Neuronal stem cell (in vitro differentiated cells): ENCODE results near the gene LENG1.

Experiments
- DNase-seq: peaks from one replicate; pipeline ENCODE4 v3.0.0-alpha.2; 2013; ENCODE audit warnings: low spot score
- H2AFZ ChIP-seq: one replicate; pipeline ENCODE4 v1.6.1; 2013; ENCODE audit warnings: mild to moderate bottlenecking, low read length, inconsistent platforms
- H2AK5ac ChIP-seq: 2 replicates; pipeline ENCODE4 v1.6.1; 2013; ENCODE audit warnings: low read depth, mild to moderate bottlenecking, inconsistent platforms, low read length, moderate library complexity, mixed read lengths
- H2BK120ac ChIP-seq: 2 replicates; pipeline ENCODE4 v1.6.1; 2013; ENCODE audit warnings: low read depth, mild to moderate bottlenecking, inconsistent platforms, low read length, moderate library complexity, mixed read lengths
- H2BK12ac ChIP-seq: one replicate; pipeline ENCODE4 v1.6.1; 2013; ENCODE audit warnings: low read length, inconsistent platforms
- H2BK15ac ChIP-seq: 2 replicates; pipeline ENCODE4 v1.6.1; 2013; ENCODE audit warnings: mild to moderate bottlenecking, low read length, inconsistent platforms, mixed read lengths
- H2BK5ac ChIP-seq: one replicate; pipeline ENCODE4 v1.6.1; 2013; ENCODE audit warnings: inconsistent platforms, mild to moderate bottlenecking, low read length, moderate library complexity
- H3K14ac ChIP-seq: one replicate; pipeline ENCODE4 v1.6.1; 2013; ENCODE audit warnings: low read length, inconsistent platforms
- H3K18ac ChIP-seq: 2 replicates; pipeline ENCODE4 v1.6.1; 2013; ENCODE audit warnings: low read length, inconsistent platforms
- H3K23ac ChIP-seq: 2 replicates; pipeline ENCODE4 v1.6.1; 2013; ENCODE audit warnings: low read depth, mild to moderate bottlenecking, mixed read lengths, low read length, inconsistent platforms; ENCODE audit not compliant: poor library complexity
- H3K27ac ChIP-seq: replicated peaks from 3 replicates; pipeline ENCODE4 v1.5.1; 2013; ENCODE audit warnings: low read length, inconsistent platforms
- H3K27me3 ChIP-seq, 3 experiments: 2 replicates each; pipeline ENCODE4 v1.6.1; 2013; ENCODE audit warnings: low read length in 3 of 3, mild to moderate bottlenecking in 2 of 3, inconsistent platforms in 1 of 3, low read depth in 1 of 3, mixed read lengths in 1 of 3, moderate library complexity in 1 of 3; ENCODE audit not compliant: control insufficient read depth in 3 of 3, insufficient read depth in 3 of 3
- H3K36me3 ChIP-seq, 2 donors: replicated peaks in 1 of 2; 2 replicates each; pipeline ENCODE4 v1.6.1; 2013; ENCODE audit warnings: low read length in 2 of 2; ENCODE audit not compliant: control insufficient read depth in 2 of 2, insufficient read depth in 2 of 2
- H3K4ac ChIP-seq: 2 replicates; pipeline ENCODE4 v1.6.1; 2013; ENCODE audit warnings: inconsistent platforms, mild to moderate bottlenecking, low read length, moderate library complexity
- H3K4me1 ChIP-seq, 2 donors: 1 replicate in 1 of 2; 2 replicates in 1 of 2; pipeline ENCODE4 v1.6.1; 2013; ENCODE audit warnings: low read length in 2 of 2, low read depth in 1 of 2; ENCODE audit not compliant: control insufficient read depth in 2 of 2, insufficient read depth in 1 of 2
- H3K4me2 ChIP-seq: one replicate; pipeline ENCODE4 v1.6.1; 2013; ENCODE audit warnings: mild to moderate bottlenecking, low read length, inconsistent platforms; ENCODE audit not compliant: insufficient read depth, poor library complexity, severe bottlenecking
- H3K4me3 ChIP-seq, 2 donors: 2 replicates each; pipeline ENCODE4 v1.5.1; 2013; ENCODE audit warnings: low read length in 2 of 2, mild to moderate bottlenecking in 2 of 2, inconsistent platforms in 1 of 2, moderate library complexity in 1 of 2
- H3K79me1 ChIP-seq: one replicate; pipeline ENCODE4 v1.6.1; 2013; ENCODE audit warnings: low read depth, mild to moderate bottlenecking, inconsistent platforms, low read length, moderate library complexity
- H3K9ac ChIP-seq: one replicate; pipeline ENCODE4 v1.6.1; 2013; ENCODE audit warnings: mild to moderate bottlenecking, low read depth, low read length, inconsistent platforms; ENCODE audit not compliant: poor library complexity
- H3K9me3 ChIP-seq, 2 donors: replicated peaks in 1 of 2; 2 replicates each; pipeline versions ENCODE3 to v1.6.1; 2013; ENCODE audit warnings: low read length in 2 of 2, mild to moderate bottlenecking in 2 of 2, inconsistent platforms in 1 of 2, low read depth in 1 of 2, mixed read lengths in 1 of 2, moderate library complexity in 1 of 2; ENCODE audit not compliant: control insufficient read depth in 2 of 2, insufficient read depth in 1 of 2
- H4K8ac ChIP-seq: one replicate; pipeline ENCODE4 v1.6.1; 2013; ENCODE audit warnings: low read depth, mild to moderate bottlenecking, inconsistent platforms, low read length, moderate library complexity
- H4K91ac ChIP-seq: one replicate; pipeline ENCODE4 v1.6.1; 2013; ENCODE audit warnings: low read length, low read depth, mild to moderate bottlenecking, inconsistent platforms; ENCODE audit not compliant: poor library complexity
- WGBS, 2 donors: extraction: QIAGEN DNeasy Blood & Tissue Kit; methylation state at CpG; one replicate each; pipeline ENCODE4 v1.1.7; 2013; ENCODE audit warnings: missing lambda C conversion rate in 2 of 2, mixed read lengths in 1 of 2; ENCODE audit not compliant: insufficient read length in 2 of 2, insufficient replicate concordance in 1 of 2; ENCODE audit errors: extremely low coverage in 2 of 2; 5-methylcytosine and 5-hydroxymethylcytosine counted together

LENG1 gene

GRCh38 chr19:54180691-54181091 is 21.2 kb upstream of the LENG1 start:
- Histone ChIP-seq H3K27ac (no peak overlapping the region), H3K36me3 (peaks cover 31 to 57% of the 10 kb centered on the region in 2 donors)
- WGBS, 2 donors = no CpG with 5 or more reads among the region's 37 CpGs

GRCh38 chr19:54179921-54180461 is 20.5 kb upstream of the LENG1 start:
- H3K4me1 ChIP-seq = peaks cover 8 to 23% of the 10 kb centered on the region in 2 donors
- H4K8ac ChIP-seq = no peak overlapping the region
- DNase-seq = peak; percentile 84
- no peak overlapping the region for H2BK12ac ChIP-seq
- no peak overlapping the region for H3K9ac ChIP-seq
- H3K23ac ChIP-seq = no peak overlapping the region
- no peak overlapping the region for H3K4me2 ChIP-seq
- no peak overlapping the region for H2BK120ac ChIP-seq
- H2BK5ac ChIP-seq = no peak overlapping the region
- H2AFZ ChIP-seq = no peak overlapping the region
- H3K27me3 ChIP-seq = no peaks in the 10 kb centered on the region
- no peaks in the 10 kb centered on the region for H3K79me1 ChIP-seq
- H2BK15ac ChIP-seq = no peak overlapping the region
- WGBS, 2 donors = no CpG with 5 or more reads among the region's 10 CpGs
- H2AK5ac ChIP-seq = no peak overlapping the region
- peaks cover 29 to 62% of the 10 kb centered on the region in 2 donors for H3K36me3 ChIP-seq
- H4K91ac ChIP-seq = no peak overlapping the region
- H3K18ac ChIP-seq = no peak overlapping the region
- peak overlapping the region; percentile 40 for H3K27ac ChIP-seq
- no peak overlapping the region for H3K4me3 ChIP-seq
- H3K14ac ChIP-seq = no peak overlapping the region
- no peaks in the 10 kb centered on the region for H3K9me3 ChIP-seq
- no peak overlapping the region for H3K4ac ChIP-seq

More at GRCh38 chr19:54180691-54181091, 21.2 kb upstream of the LENG1 start:
- Histone ChIP-seq H3K4me3 (no peak overlapping the region), H2AK5ac (peak overlapping the region; percentile 26), H2BK5ac (no peak overlapping the region), H3K27me3 (no peaks in the 10 kb centered on the region), H2BK12ac (no peak overlapping the region), H2BK15ac (no peak overlapping the region), H3K14ac (no peak overlapping the region), H3K18ac (no peak overlapping the region), H3K23ac (no peak overlapping the region), H4K8ac (no peak overlapping the region), H3K79me1 (no peaks in the 10 kb centered on the region), H2AFZ (no peak overlapping the region), H3K4ac (no peak overlapping the region), H3K4me1 (peaks cover 8 to 23% of the 10 kb centered on the region in 2 donors), H3K9ac (peak overlapping the region; percentile 21), H3K9me3 (no peaks in the 10 kb centered on the region), H4K91ac (no peak overlapping the region), H2BK120ac (no peak overlapping the region), H3K4me2 (no peak overlapping the region)
- no peak for DNase-seq

- Histone ChIP-seq H3K23ac (no peak overlapping the region), H4K91ac (no peak overlapping the region), H3K4ac (no peak overlapping the region), H3K4me2 (no peak overlapping the region), H2BK120ac (no peak overlapping the region), H3K9ac (no peak overlapping the region), H3K4me3 (no peak overlapping the region), H2AK5ac (no peak overlapping the region), H3K18ac (no peak overlapping the region), H2AFZ (no peak overlapping the region), H3K27ac (no peak overlapping the region), H3K4me1 (peaks cover 8 to 23% of the 10 kb centered on the region in 2 donors), H2BK12ac (no peak overlapping the region), H3K27me3 (no peaks in the 10 kb centered on the region), H3K36me3 (peaks cover 29 to 62% of the 10 kb centered on the region in 2 donors), H2BK5ac (no peak overlapping the region), H3K14ac (no peak overlapping the region), H4K8ac (no peak overlapping the region), H3K79me1 (no peaks in the 10 kb centered on the region), H2BK15ac (no peak overlapping the region), H3K9me3 (no peaks in the 10 kb centered on the region)
- no CpG with 5 or more reads among the region's 10 CpGs for WGBS, 2 donors
- no peak for DNase-seq
Measured at GRCh38 chr19:54179262-54179852, 19.8 kb upstream of the LENG1 start.

GRCh38 chr19:54178581-54179261 is 19.2 kb upstream of the LENG1 start:
- no peak overlapping the region for H3K14ac ChIP-seq
- peak overlapping the region; percentile 20 for H4K8ac ChIP-seq
- no CpG with 5 or more reads among the region's 23 CpGs for WGBS, 2 donors
- no peak overlapping the region for H2AK5ac ChIP-seq
- H2BK15ac ChIP-seq = no peak overlapping the region
- peaks cover 27 to 56% of the 10 kb centered on the region in 2 donors for H3K36me3 ChIP-seq
- no peak overlapping the region for H4K91ac ChIP-seq
- DNase-seq = no peak
- no peak overlapping the region for H2AFZ ChIP-seq
- H3K4me1 ChIP-seq = peaks cover 8 to 23% of the 10 kb centered on the region in 2 donors
- peak overlapping the region; percentile 29 for H3K23ac ChIP-seq
- H2BK5ac ChIP-seq = no peak overlapping the region
- H3K9me3 ChIP-seq = no peaks in the 10 kb centered on the region
- no peaks in the 10 kb centered on the region for H3K79me1 ChIP-seq
- no peak overlapping the region for H2BK12ac ChIP-seq
- H3K4me3 ChIP-seq = no peak overlapping the region
- H3K27me3 ChIP-seq = no peaks in the 10 kb centered on the region
- H2BK120ac ChIP-seq = no peak overlapping the region
- H3K4me2 ChIP-seq = no peak overlapping the region
- H3K18ac ChIP-seq = no peak overlapping the region
- H3K9ac ChIP-seq = peak overlapping the region; percentile 34
- H3K4ac ChIP-seq = no peak overlapping the region
- H3K27ac ChIP-seq = no peak overlapping the region
